SK-N-SH treated with all-trans-retinoic acid at 6 μM for 48 hours (cell line): Measurements from ENCODE around the gene MED26.

Experiments
- BACH2 ChIP-seq: fragments of 250-450 bp; sonication (Bioruptor Pico); IDR thresholded peaks from 2 replicates; pipeline ENCODE4 v1.9.0; 2021; ENCODE audit warnings: mild to moderate bottlenecking, borderline replicate concordance
- ISL1 ChIP-seq: fragments of 250-450 bp; sonication (Bioruptor Pico); IDR thresholded peaks from 2 replicates; pipeline ENCODE4 v2.1.2; 2022; ENCODE audit warnings: mild to moderate bottlenecking, moderate library complexity
- RARB ChIP-seq: fragments of 250-450 bp; sonication (Bioruptor Pico); IDR thresholded peaks from 2 replicates; pipeline ENCODE4 v1.8.0; 2021; ENCODE audit warnings: mild to moderate bottlenecking, moderate library complexity
- SNAI2 ChIP-seq: fragments of 250-450 bp; sonication (Bioruptor Pico); IDR thresholded peaks from 2 replicates; pipeline ENCODE4 v1.5.0; 2020; ENCODE audit warnings: mild to moderate bottlenecking, moderate library complexity
- TCF4 ChIP-seq: fragments of 250-450 bp; sonication (Bioruptor Pico); IDR thresholded peaks from 2 replicates; pipeline ENCODE4 v1.8.0; 2021; ENCODE audit warnings: mild to moderate bottlenecking, moderate library complexity, borderline replicate concordance
- TOX ChIP-seq: fragments of 250-450 bp; sonication (Bioruptor Pico); IDR thresholded peaks from 2 replicates; pipeline ENCODE4 v1.8.0; 2021; ENCODE audit warnings: mild to moderate bottlenecking, moderate library complexity, borderline replicate concordance
- ZC3H10 ChIP-seq: fragments of 250-450 bp; sonication (Bioruptor Pico); IDR thresholded peaks from 2 replicates; pipeline ENCODE4 v1.5.1; 2021; ENCODE audit warnings: mild to moderate bottlenecking, moderate library complexity
- ZFP3 ChIP-seq: fragments of 250-450 bp; sonication (Bioruptor Pico); IDR thresholded peaks from 2 replicates; pipeline ENCODE4 v1.5.0; 2020; ENCODE audit warnings: mild to moderate bottlenecking, moderate library complexity
- ZNF565 ChIP-seq: fragments of 450-650 bp; formaldehyde crosslinking; conservative IDR thresholded peaks from 2 replicates; pipeline ENCODE4 v1.5.0; 2020; ENCODE audit warnings: low read depth, mild to moderate bottlenecking, moderate library complexity
- ZNF70 ChIP-seq: fragments of 450-650 bp; formaldehyde crosslinking; IDR thresholded peaks from 2 replicates; pipeline ENCODE4 v1.5.0; 2020; ENCODE audit warnings: mild to moderate bottlenecking, moderate library complexity
- TF ChIP-seq, protein P1 (sequence below): fragments of 250-450 bp; sonication (Bioruptor Pico); IDR thresholded peaks from 2 replicates; pipeline ENCODE4 v1.5.0; 2020; ENCODE audit warnings: mild to moderate bottlenecking, moderate library complexity
- TF ChIP-seq, protein P2 (sequence below): fragments of 250-450 bp; sonication (Bioruptor Pico); IDR thresholded peaks from 2 replicates; pipeline ENCODE4 v1.8.0; 2020; ENCODE audit warnings: mild to moderate bottlenecking, moderate library complexity, borderline replicate concordance
- TF ChIP-seq, protein P3 (sequence below): fragments of 250-450 bp; sonication (Bioruptor Pico); IDR thresholded peaks from 2 replicates; pipeline ENCODE4 v1.5.1; 2020; ENCODE audit warnings: low read depth, mild to moderate bottlenecking, moderate library complexity
- TF ChIP-seq, protein P4 (sequence below): fragments of 250-450 bp; sonication (Bioruptor Pico); IDR thresholded peaks from 2 replicates; pipeline ENCODE4 v1.5.1; 2021; ENCODE audit warnings: mild to moderate bottlenecking, moderate library complexity

DNA sequence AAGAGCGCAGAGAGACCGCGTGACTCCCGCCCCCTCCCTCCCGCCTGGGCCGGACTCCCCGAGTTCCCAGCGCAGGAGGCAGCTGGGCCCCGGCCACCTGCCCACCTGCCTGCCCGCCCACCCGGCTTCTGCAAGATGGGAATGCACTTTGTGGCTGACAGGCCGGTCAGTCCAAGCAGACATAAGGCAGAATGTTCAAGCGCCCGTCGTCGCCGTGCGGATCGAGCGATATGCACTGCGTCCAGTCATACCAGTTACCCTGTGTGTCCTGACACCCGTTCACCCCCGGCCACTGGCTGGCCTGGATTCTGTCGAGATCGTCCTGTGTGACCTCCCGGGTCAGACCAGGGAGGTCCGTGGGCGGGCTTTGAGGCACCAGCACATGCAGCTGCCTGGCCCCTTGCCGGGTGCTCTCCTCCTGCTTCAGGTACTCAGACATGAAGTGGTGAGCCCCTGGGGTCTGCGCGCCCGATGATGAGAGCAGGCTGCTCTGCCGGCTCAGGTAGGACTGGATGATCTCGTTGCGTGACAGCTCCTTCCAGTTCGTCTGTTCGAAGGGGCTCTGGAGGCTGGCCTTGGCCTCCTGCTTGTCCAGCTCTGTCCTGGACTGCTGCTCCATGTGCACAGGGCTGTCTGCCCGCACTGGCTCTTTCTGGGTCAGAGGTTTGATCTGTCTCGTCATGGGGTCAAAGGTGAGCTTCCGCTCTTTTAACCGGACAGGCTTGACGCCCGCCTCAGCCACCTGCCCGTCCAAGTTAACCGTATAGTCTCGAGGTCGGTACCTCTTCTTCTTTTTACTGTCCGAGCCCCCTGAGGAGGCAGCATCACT, 51.9 kb downstream of the MED26 start:
- TF ChIP-seq, protein P1, sequence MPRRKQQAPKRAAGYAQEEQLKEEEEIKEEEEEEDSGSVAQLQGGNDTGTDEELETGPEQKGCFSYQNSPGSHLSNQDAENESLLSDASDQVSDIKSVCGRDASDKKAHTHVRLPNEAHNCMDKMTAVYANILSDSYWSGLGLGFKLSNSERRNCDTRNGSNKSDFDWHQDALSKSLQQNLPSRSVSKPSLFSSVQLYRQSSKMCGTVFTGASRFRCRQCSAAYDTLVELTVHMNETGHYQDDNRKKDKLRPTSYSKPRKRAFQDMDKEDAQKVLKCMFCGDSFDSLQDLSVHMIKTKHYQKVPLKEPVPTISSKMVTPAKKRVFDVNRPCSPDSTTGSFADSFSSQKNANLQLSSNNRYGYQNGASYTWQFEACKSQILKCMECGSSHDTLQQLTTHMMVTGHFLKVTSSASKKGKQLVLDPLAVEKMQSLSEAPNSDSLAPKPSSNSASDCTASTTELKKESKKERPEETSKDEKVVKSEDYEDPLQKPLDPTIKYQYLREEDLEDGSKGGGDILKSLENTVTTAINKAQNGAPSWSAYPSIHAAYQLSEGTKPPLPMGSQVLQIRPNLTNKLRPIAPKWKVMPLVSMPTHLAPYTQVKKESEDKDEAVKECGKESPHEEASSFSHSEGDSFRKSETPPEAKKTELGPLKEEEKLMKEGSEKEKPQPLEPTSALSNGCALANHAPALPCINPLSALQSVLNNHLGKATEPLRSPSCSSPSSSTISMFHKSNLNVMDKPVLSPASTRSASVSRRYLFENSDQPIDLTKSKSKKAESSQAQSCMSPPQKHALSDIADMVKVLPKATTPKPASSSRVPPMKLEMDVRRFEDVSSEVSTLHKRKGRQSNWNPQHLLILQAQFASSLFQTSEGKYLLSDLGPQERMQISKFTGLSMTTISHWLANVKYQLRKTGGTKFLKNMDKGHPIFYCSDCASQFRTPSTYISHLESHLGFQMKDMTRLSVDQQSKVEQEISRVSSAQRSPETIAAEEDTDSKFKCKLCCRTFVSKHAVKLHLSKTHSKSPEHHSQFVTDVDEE (CRISPR knock-in tag) = no peak
- TF ChIP-seq ZNF565 (CRISPR knock-in tag) = no peak
- no peak for TF ChIP-seq TOX (CRISPR knock-in tag)
- no peak for TF ChIP-seq RARB (CRISPR knock-in tag)
- no peak for TF ChIP-seq BACH2
- TF ChIP-seq, protein P2, sequence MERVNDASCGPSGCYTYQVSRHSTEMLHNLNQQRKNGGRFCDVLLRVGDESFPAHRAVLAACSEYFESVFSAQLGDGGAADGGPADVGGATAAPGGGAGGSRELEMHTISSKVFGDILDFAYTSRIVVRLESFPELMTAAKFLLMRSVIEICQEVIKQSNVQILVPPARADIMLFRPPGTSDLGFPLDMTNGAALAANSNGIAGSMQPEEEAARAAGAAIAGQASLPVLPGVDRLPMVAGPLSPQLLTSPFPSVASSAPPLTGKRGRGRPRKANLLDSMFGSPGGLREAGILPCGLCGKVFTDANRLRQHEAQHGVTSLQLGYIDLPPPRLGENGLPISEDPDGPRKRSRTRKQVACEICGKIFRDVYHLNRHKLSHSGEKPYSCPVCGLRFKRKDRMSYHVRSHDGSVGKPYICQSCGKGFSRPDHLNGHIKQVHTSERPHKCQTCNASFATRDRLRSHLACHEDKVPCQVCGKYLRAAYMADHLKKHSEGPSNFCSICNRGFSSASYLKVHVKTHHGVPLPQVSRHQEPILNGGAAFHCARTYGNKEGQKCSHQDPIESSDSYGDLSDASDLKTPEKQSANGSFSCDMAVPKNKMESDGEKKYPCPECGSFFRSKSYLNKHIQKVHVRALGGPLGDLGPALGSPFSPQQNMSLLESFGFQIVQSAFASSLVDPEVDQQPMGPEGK (CRISPR knock-in tag) = no peak
- TF ChIP-seq ISL1 (CRISPR knock-in tag) = no peak
- no peak for TF ChIP-seq ZC3H10
- TF ChIP-seq ZFP3 (CRISPR knock-in tag) = no peak
- TF ChIP-seq ZNF70 (CRISPR knock-in tag) = no peak
- TF ChIP-seq TCF4 = no peak
- TF ChIP-seq, protein P3, sequence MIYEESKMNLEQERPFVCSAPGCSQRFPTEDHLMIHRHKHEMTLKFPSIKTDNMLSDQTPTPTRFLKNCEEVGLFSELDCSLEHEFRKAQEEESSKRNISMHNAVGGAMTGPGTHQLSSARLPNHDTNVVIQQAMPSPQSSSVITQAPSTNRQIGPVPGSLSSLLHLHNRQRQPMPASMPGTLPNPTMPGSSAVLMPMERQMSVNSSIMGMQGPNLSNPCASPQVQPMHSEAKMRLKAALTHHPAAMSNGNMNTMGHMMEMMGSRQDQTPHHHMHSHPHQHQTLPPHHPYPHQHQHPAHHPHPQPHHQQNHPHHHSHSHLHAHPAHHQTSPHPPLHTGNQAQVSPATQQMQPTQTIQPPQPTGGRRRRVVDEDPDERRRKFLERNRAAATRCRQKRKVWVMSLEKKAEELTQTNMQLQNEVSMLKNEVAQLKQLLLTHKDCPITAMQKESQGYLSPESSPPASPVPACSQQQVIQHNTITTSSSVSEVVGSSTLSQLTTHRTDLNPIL (CRISPR knock-in tag) = no peak
- TF ChIP-seq, protein P4, sequence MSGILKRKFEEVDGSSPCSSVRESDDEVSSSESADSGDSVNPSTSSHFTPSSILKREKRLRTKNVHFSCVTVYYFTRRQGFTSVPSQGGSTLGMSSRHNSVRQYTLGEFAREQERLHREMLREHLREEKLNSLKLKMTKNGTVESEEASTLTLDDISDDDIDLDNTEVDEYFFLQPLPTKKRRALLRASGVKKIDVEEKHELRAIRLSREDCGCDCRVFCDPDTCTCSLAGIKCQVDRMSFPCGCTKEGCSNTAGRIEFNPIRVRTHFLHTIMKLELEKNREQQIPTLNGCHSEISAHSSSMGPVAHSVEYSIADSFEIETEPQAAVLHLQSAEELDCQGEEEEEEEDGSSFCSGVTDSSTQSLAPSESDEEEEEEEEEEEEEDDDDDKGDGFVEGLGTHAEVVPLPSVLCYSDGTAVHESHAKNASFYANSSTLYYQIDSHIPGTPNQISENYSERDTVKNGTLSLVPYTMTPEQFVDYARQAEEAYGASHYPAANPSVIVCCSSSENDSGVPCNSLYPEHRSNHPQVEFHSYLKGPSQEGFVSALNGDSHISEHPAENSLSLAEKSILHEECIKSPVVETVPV (CRISPR knock-in tag) = no peak
- no peak for TF ChIP-seq SNAI2 (CRISPR knock-in tag)
